ENCODE measurements around the gene MSH5. TPM values are rescaled to one million over a fixed set of nuclear protein-coding genes. Genes with fewer than 3 reads are reported as not detected.
A peak's percentile ranks its signal among the peaks of the same experiment; 100 is the strongest.

Gene MSH5
- total RNA-seq, 1 donor from 2014 or later: 18.4 TPM

DNA sequence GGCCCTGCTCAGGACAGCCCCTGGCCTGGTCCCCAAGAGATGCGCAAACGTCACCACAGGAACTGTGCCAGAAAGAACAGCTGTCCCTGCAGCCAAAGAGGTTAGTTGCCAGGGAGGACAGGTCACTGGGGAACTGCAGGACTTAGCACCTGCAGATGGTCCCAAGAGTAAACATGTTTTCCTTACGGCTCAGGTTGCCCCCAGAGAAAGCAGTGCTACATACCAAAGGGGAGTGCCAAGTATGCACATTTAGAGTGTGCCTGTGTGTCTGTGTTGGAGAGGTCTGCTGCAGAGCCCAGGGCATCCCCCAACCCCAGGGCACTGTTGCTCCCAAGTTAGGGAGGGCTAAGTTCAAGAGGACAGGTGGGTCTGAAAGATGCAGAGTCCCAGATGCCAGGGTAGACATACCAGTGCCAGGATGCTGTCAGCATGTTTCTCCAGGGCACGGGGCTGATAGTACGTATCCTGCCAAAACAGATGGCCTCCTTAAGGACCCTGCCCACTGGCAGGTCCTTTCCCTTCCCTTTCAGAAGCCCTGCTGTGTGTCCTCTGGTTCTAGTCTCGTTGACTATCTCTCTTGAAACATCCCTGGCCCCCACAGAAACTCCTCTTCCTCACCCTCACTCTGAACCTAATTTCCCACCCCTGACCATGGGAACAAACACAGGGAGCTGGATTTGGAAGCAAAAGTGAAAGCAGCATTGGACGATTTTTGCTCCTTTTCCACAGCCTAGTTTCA, 38.0 kb upstream of the MSH5 start:
- peaks cover 23% of the 10 kb centered on the region for H3K4me1 Mint-ChIP-seq (ENCODE audit: unreplicated experiment)
- no peak for DNase-seq (ENCODE audit: extremely low spot score, unreplicated experiment)
- peaks cover 8% of the 10 kb centered on the region for H3K36me3 Mint-ChIP-seq (ENCODE audit: unreplicated experiment)
- H3K27me3 Mint-ChIP-seq (ENCODE audit: unreplicated experiment): no peaks in the 10 kb centered on the region
- H3K27ac Mint-ChIP-seq (ENCODE audit: unreplicated experiment): peak overlapping the region; percentile 98
- no peak for TF ChIP-seq CTCF (IDR thresholded peaks at IDR 0.05)
- no peaks in the 10 kb centered on the region for H3K9me3 Mint-ChIP-seq (ENCODE audit: unreplicated experiment)
- H3K4me3 Mint-ChIP-seq (ENCODE audit: unreplicated experiment): peak overlapping the region; percentile 99

- no peak for DNase-seq (ENCODE audit: extremely low spot score, unreplicated experiment)
- peak overlapping the region; percentile 99 for H3K4me3 Mint-ChIP-seq (ENCODE audit: unreplicated experiment)
- no peak for TF ChIP-seq CTCF (IDR thresholded peaks at IDR 0.05)
- H3K4me1 Mint-ChIP-seq (ENCODE audit: unreplicated experiment): peaks cover 23% of the 10 kb centered on the region
- H3K27ac Mint-ChIP-seq (ENCODE audit: unreplicated experiment): peak overlapping the region; percentile 98
- H3K9me3 Mint-ChIP-seq (ENCODE audit: unreplicated experiment): no peaks in the 10 kb centered on the region
- no peaks in the 10 kb centered on the region for H3K27me3 Mint-ChIP-seq (ENCODE audit: unreplicated experiment)
- H3K36me3 Mint-ChIP-seq (ENCODE audit: unreplicated experiment): peaks cover 7% of the 10 kb centered on the region
These were observed 37.4 kb upstream of the MSH5 start for GRCh38 chr6:31702405-31702818.

- Mint-ChIP-seq H3K4me3 (ENCODE audit: unreplicated experiment) (peak within 1 kb of the TSS; percentile 99), H3K36me3 (ENCODE audit: unreplicated experiment) (peaks cover 2% of the 10 kb centered on the region), H3K4me1 (ENCODE audit: unreplicated experiment) (peaks cover 23% of the 10 kb centered on the region), H3K27ac (ENCODE audit: unreplicated experiment) (peak within 1 kb of the TSS; percentile 98), H3K27me3 (ENCODE audit: unreplicated experiment) (no peaks in the 10 kb centered on the region), H3K9me3 (ENCODE audit: unreplicated experiment) (no peaks in the 10 kb centered on the region)
- TF ChIP-seq CTCF (IDR thresholded peaks at IDR 0.05): no peak
- peak; percentile 99 for DNase-seq (ENCODE audit: extremely low spot score, unreplicated experiment)
These were observed 36.7 kb upstream of the MSH5 start, which contains the start of gene ABHD16A for GRCh38 chr6:31702819-31703716. TSS of gene ABHD16A (minus strand) at chr6:31703324. CDS start at chr6:31703281, 43 bp downstream.

DNA sequence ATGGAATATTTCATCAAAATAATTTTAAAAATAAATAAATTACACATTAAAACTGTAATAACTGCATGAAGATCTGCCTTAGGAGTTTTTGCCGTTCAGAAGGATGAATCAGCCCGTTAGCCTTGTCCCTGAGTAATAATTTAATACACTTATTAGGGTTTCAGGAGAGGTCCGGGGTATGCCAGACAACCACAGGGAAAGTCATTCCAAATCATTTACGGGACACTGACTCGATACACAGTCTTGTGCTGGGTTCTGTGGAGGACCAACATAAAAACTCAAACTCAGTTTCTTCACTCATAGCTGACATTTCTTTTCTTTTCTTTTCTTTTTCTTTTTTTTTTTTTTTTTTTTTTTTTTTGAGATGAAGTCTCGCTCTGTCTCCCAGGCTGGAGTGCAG, 33.9 kb upstream of the MSH5 start:
- no peak for TF ChIP-seq CTCF (IDR thresholded peaks at IDR 0.05)

GRCh38 chr6:31706599-31706998, 33.2 kb upstream of the MSH5 start, which contains the start of gene LY6G6F:
TSS of gene LY6G6F (plus strand) at chr6:31706866. CDS start at chr6:31706907, 41 bp downstream.
- no peaks in the 10 kb centered on the region for H3K27me3 Mint-ChIP-seq (ENCODE audit: unreplicated experiment)
- no peaks in the 10 kb centered on the region for H3K36me3 Mint-ChIP-seq (ENCODE audit: unreplicated experiment)
- H3K4me1 Mint-ChIP-seq (ENCODE audit: unreplicated experiment): peaks cover 11% of the 10 kb centered on the region
- H3K9me3 Mint-ChIP-seq (ENCODE audit: unreplicated experiment): no peaks in the 10 kb centered on the region
- no peak within 1 kb of the TSS for H3K4me3 Mint-ChIP-seq (ENCODE audit: unreplicated experiment)
- no peak within 1 kb of the TSS for H3K27ac Mint-ChIP-seq (ENCODE audit: unreplicated experiment)
- TF ChIP-seq CTCF (IDR thresholded peaks at IDR 0.05): no peak
- no peak for DNase-seq (ENCODE audit: extremely low spot score, unreplicated experiment)

More for the DNA sequence above, 33.9 kb upstream of the MSH5 start:
- peaks cover 18% of the 10 kb centered on the region for H3K4me1 Mint-ChIP-seq (ENCODE audit: unreplicated experiment)
- H3K27ac Mint-ChIP-seq (ENCODE audit: unreplicated experiment): no peak overlapping the region
- no peak overlapping the region for H3K4me3 Mint-ChIP-seq (ENCODE audit: unreplicated experiment)
- peaks cover 2% of the 10 kb centered on the region for H3K36me3 Mint-ChIP-seq (ENCODE audit: unreplicated experiment)
- H3K9me3 Mint-ChIP-seq (ENCODE audit: unreplicated experiment): no peaks in the 10 kb centered on the region
- H3K27me3 Mint-ChIP-seq (ENCODE audit: unreplicated experiment): no peaks in the 10 kb centered on the region
- no peak for DNase-seq (ENCODE audit: extremely low spot score, unreplicated experiment)

Measured in osteocyte (in vitro differentiated cells).